Non-pigmented ciliary epithelial cell (primary cell): Measurements from ENCODE around the gene UBLCP1.
A peak's percentile ranks its signal among the peaks of the same experiment; 100 is the strongest.

ENCODE experiments used
- DNase-seq: peaks from one replicate; pipeline ENCODE4 v3.0.0-alpha.2; 2010; ENCODE audit warnings: low read depth

Gene UBLCP1

GRCh38 chr5:159313197-159313596, 50.1 kb downstream of the UBLCP1 start:
- no peak for DNase-seq

GRCh38 chr5:159316519-159317383, 53.7 kb downstream of the UBLCP1 start:
- DNase-seq: no peak

GRCh38 chr5:159317849-159318248, 54.8 kb downstream of the UBLCP1 start:
- no peak for DNase-seq

GRCh38 chr5:159318448-159318847, 55.4 kb downstream of the UBLCP1 start:
- no peak for DNase-seq

GRCh38 chr5:159319363-159319762, 56.3 kb downstream of the UBLCP1 start:
- DNase-seq: no peak

GRCh38 chr5:159319832-159320231, 56.7 kb downstream of the UBLCP1 start:
- DNase-seq: no peak

GRCh38 chr5:159322180-159322579, 59.1 kb downstream of the UBLCP1 start:
- no peak for DNase-seq

GRCh38 chr5:159324102-159324755, 61.1 kb downstream of the UBLCP1 start:
- DNase-seq: peak; percentile 59

- DNase-seq: no peak
Measured at GRCh38 chr5:159324986-159325385, 61.9 kb downstream of the UBLCP1 start.

- DNase-seq: no peak
Measured at GRCh38 chr5:159330131-159330800, 67.2 kb downstream of the UBLCP1 start, which contains the start of gene IL12B. Gene IL12B, minus strand, starts transcription at chr5:159330487. Its CDS starts 3,705 bp downstream, at chr5:159326782.

GRCh38 chr5:159331093-159331973, 68.2 kb downstream of the UBLCP1 start:
- no peak for DNase-seq

- no peak for DNase-seq
Measured at GRCh38 chr5:159332800-159333544, 69.9 kb downstream of the UBLCP1 start.

- no peak for DNase-seq
Measured at GRCh38 chr5:159333545-159333925, 70.4 kb downstream of the UBLCP1 start.
